22Rv1 (cell line): ENCODE measurements around the gene AGR2.
"Not testable (repeated sequence)": the region's sequence is repeated elsewhere in the genome, so short reads cannot be mapped to it uniquely, and the experiment has no call there.

Source experiments
- H3K27ac ChIP-seq: fragments of 450-650 bp; 2 replicates; pipeline ENCODE4 v1.5.1; 2017
- CTCF ChIP-seq: fragments of 450-650 bp; IDR thresholded peaks from 2 replicates; pipeline ENCODE4 v1.5.1; 2017; ENCODE audit warnings: mild to moderate bottlenecking
- ZFX ChIP-seq: fragments of 450-650 bp; IDR thresholded peaks from 2 replicates; pipeline ENCODE4 v1.6.1; 2017; ENCODE audit warnings: antibody characterized with exemption, borderline replicate concordance

The AGR2 gene

GRCh38 chr7:16776053-16776452 is 28.7 kb downstream of the AGR2 start:
- H3K27ac ChIP-seq: no peak overlapping the region
- no peak for TF ChIP-seq CTCF
- no peak for TF ChIP-seq ZFX

GRCh38 chr7:16774986-16775385 is 29.8 kb downstream of the AGR2 start:
- TF ChIP-seq ZFX (no peak), CTCF (no peak)
- H3K27ac ChIP-seq: no peak overlapping the region

GRCh38 chr7:16774294-16774693 is 30.5 kb downstream of the AGR2 start:
- no peak for TF ChIP-seq CTCF
- no peak for TF ChIP-seq ZFX
- no peak overlapping the region for H3K27ac ChIP-seq

- H3K27ac ChIP-seq: no peak overlapping the region
- no peak for TF ChIP-seq CTCF
- no peak for TF ChIP-seq ZFX
Observed at GRCh38 chr7:16773884-16774283, 30.9 kb downstream of the AGR2 start.

- no peak overlapping the region for H3K27ac ChIP-seq
- TF ChIP-seq CTCF: no peak
Observed at GRCh38 chr7:16773326-16773725, 31.5 kb downstream of the AGR2 start.

GRCh38 chr7:16770657-16771329 is 34.0 kb downstream of the AGR2 start:
- TF ChIP-seq CTCF (no peak), ZFX (no peak)

GRCh38 chr7:16769994-16770393 is 34.8 kb downstream of the AGR2 start:
- not testable (repeated sequence) for H3K27ac ChIP-seq

More at GRCh38 chr7:16770657-16771329, 34.0 kb downstream of the AGR2 start:
- no peak overlapping the region for H3K27ac ChIP-seq

GRCh38 chr7:16765436-16765859 is 39.4 kb downstream of the AGR2 start:
- no peak overlapping the region for H3K27ac ChIP-seq
- TF ChIP-seq ZFX: no peak
- TF ChIP-seq CTCF: no peak
